Measurements from ENCODE around the gene DAPK2. TPM values are rescaled to one million over a fixed set of nuclear protein-coding genes. Genes with fewer than 3 reads are reported as not detected.

Gene DAPK2
- total and polyA plus RNA-seq, 7 donors, result 3.7 to 65.6 (median 44.3) TPM

DNA sequence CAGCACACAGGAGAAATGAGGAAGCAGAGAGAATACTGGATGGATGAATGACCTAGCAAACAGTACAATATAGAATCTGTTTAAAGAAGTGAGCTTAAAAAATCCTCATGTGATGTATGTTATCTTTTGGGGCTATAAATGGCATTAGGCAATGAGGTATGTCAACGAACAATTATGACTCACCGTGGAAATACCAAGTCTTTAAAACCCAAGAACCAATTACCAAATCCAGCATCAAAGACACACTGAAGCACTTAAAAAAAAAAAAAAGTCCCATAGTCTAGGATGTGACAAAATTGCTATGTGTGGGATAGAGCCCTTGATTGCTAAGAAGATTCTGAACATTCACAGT is 176.3 kb downstream of the DAPK2 start:
- DNase-seq (no peak), ATAC-seq (no peak)
- intact Hi-C loops (cut with DNase I), result no loop called here
- 58 to 69% (median 69%) methylated on average over 2 of the region's 2 CpGs for WGBS, 3 donors
- Histone ChIP-seq H3K27ac (no peak overlapping the region), H3K4me3 (no peak overlapping the region), H3K36me3 (ENCODE audit: insufficient read depth in 1 of 2, low read depth in 1 of 2) (no peaks in the 10 kb centered on the region), H3K9me3 (no peaks in the 10 kb centered on the region), H3K4me1 (no peaks in the 10 kb centered on the region), H3K27me3 (ENCODE audit: insufficient read depth in 3 of 3, low read length in 2 of 3) (no peaks in the 10 kb centered on the region)
- TF ChIP-seq, protein P1, sequence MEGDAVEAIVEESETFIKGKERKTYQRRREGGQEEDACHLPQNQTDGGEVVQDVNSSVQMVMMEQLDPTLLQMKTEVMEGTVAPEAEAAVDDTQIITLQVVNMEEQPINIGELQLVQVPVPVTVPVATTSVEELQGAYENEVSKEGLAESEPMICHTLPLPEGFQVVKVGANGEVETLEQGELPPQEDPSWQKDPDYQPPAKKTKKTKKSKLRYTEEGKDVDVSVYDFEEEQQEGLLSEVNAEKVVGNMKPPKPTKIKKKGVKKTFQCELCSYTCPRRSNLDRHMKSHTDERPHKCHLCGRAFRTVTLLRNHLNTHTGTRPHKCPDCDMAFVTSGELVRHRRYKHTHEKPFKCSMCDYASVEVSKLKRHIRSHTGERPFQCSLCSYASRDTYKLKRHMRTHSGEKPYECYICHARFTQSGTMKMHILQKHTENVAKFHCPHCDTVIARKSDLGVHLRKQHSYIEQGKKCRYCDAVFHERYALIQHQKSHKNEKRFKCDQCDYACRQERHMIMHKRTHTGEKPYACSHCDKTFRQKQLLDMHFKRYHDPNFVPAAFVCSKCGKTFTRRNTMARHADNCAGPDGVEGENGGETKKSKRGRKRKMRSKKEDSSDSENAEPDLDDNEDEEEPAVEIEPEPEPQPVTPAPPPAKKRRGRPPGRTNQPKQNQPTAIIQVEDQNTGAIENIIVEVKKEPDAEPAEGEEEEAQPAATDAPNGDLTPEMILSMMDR (IDR thresholded peaks at IDR 0.05), result no peak

DNA sequence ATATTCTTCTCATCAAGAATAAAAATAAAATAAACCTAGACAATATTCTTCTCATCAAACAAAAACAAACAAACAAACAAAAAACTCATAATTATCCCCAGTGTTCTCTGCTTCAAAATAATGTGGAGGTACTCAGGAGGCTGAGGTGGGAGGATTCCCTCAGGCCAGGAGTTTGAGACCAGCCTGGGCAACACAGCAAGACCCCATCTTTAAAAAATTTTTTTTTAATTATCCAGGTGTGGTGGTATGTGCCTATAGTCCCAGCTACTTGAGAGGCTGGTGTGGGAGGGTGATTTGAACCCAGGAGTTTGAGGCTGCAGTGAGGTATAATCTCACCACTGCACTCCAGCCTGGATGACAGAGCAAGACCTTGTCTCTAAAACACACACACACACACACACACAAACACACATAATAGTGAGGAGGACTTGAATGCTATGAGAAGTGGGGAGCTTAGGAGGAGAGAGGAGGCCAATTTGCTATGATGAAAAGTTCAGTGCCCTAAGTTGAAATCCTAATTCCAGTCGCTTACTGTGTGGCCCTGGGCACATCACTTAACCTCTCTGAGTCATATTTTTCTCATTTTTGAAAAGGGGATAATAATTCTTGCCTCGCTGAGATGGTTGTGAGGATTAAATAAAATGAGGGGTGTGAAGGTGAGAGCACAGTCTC is 176.8 kb downstream of the DAPK2 start:
- Histone ChIP-seq H3K27ac (no peak overlapping the region), H3K4me1 (no peaks in the 10 kb centered on the region), H3K9me3 (no peaks in the 10 kb centered on the region), H3K4me3 (no peak overlapping the region), H3K36me3 (ENCODE audit: insufficient read depth in 1 of 2, low read depth in 1 of 2) (no peaks in the 10 kb centered on the region), H3K27me3 (ENCODE audit: insufficient read depth in 3 of 3, low read length in 2 of 3) (no peaks in the 10 kb centered on the region)
- TF ChIP-seq, protein P1 (IDR thresholded peaks at IDR 0.05), result no peak
- 80 to 82% (median 81%) methylated on average over 2 of the region's 2 CpGs for WGBS, 3 donors
- no peak for DNase-seq
- ATAC-seq, result no peak
- intact Hi-C loops (cut with DNase I), result no loop called here

DNA sequence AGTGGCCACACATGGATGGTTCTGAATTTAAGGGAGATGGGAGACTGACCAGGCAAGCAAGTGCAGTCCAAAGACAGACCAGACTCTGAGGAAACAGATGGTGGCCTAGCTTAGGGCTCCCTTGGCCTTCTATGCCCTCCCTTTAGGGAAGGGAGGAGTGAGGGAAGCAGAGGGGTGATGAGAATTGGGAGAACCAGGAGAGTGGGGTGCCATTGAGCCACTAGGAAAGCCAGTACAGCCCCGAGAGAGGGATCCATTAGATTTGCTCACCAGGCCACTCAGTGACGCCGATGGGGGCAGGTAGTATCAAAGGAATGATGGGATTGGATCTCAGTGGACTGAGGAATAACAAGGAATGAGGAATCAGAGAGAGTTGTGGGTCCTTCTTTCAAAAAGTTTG is 182.1 kb downstream of the DAPK2 start:
- intact Hi-C loops (cut with DNase I), result no loop called here
- H3K27ac ChIP-seq, result no peak overlapping the region
- H3K9me3 ChIP-seq, result no peaks in the 10 kb centered on the region
- DNase-seq (no peak), ATAC-seq (no peak)
- no peaks in the 10 kb centered on the region for H3K36me3 ChIP-seq (ENCODE audit: insufficient read depth in 1 of 2, low read depth in 1 of 2)
- 76 to 94% (median 87%) methylated on average over 3 of the region's 3 CpGs for WGBS, 3 donors
- H3K27me3 ChIP-seq (ENCODE audit: insufficient read depth in 3 of 3, low read length in 2 of 3), result no peaks in the 10 kb centered on the region
- H3K4me1 ChIP-seq, result no peaks in the 10 kb centered on the region
- TF ChIP-seq, protein P1 (IDR thresholded peaks at IDR 0.05), result no peak
- no peak overlapping the region for H3K4me3 ChIP-seq

- Histone ChIP-seq H3K4me3 (no peak overlapping the region), H3K27me3 (ENCODE audit: insufficient read depth in 3 of 3, low read length in 2 of 3) (no peaks in the 10 kb centered on the region), H3K36me3 (ENCODE audit: insufficient read depth in 1 of 2, low read depth in 1 of 2) (no peaks in the 10 kb centered on the region), H3K27ac (no peak overlapping the region), H3K4me1 (peaks cover 8% of the 10 kb centered on the region), H3K9me3 (no peaks in the 10 kb centered on the region)
- WGBS, 3 donors, result 97 to 100% (median 98%) methylated on average over 2 of the region's 2 CpGs
- intact Hi-C loops (cut with DNase I), result no loop called here
- DNase-seq, result no peak
- ATAC-seq, result no peak
- TF ChIP-seq, protein P1 (IDR thresholded peaks at IDR 0.05), result no peak
Observed at GRCh38 chr15:63861946-63862517, 184.3 kb downstream of the DAPK2 start.

GRCh38 chr15:63860555-63860954 is 185.7 kb downstream of the DAPK2 start:
- peak overlapping the region; percentile 39 for H3K27ac ChIP-seq
- ATAC-seq (no peak), DNase-seq (no peak)
- no peaks in the 10 kb centered on the region for H3K9me3 ChIP-seq
- H3K4me1 ChIP-seq, result peaks cover 15% of the 10 kb centered on the region
- H3K27me3 ChIP-seq (ENCODE audit: insufficient read depth in 3 of 3, low read length in 2 of 3), result no peaks in the 10 kb centered on the region
- TF ChIP-seq, protein P1 (IDR thresholded peaks at IDR 0.05), result no peak
- no peak overlapping the region for H3K4me3 ChIP-seq
- intact Hi-C loops (cut with DNase I), result no loop called here
- WGBS, 3 donors, result 52 to 89% (median 76%) methylated on average over 4 of the region's 4 CpGs
- no peaks in the 10 kb centered on the region for H3K36me3 ChIP-seq (ENCODE audit: insufficient read depth in 1 of 2, low read depth in 1 of 2)
